GM21390 (cell line): Measurements from ENCODE around the gene KLB.

Source experiments
- ATAC-seq: cut with Tn5 transposase; IDR thresholded peaks from one replicate; pipeline ENCODE4 v1.9.1; 2021; ENCODE audit not compliant: unreplicated experiment

The KLB gene

DNA sequence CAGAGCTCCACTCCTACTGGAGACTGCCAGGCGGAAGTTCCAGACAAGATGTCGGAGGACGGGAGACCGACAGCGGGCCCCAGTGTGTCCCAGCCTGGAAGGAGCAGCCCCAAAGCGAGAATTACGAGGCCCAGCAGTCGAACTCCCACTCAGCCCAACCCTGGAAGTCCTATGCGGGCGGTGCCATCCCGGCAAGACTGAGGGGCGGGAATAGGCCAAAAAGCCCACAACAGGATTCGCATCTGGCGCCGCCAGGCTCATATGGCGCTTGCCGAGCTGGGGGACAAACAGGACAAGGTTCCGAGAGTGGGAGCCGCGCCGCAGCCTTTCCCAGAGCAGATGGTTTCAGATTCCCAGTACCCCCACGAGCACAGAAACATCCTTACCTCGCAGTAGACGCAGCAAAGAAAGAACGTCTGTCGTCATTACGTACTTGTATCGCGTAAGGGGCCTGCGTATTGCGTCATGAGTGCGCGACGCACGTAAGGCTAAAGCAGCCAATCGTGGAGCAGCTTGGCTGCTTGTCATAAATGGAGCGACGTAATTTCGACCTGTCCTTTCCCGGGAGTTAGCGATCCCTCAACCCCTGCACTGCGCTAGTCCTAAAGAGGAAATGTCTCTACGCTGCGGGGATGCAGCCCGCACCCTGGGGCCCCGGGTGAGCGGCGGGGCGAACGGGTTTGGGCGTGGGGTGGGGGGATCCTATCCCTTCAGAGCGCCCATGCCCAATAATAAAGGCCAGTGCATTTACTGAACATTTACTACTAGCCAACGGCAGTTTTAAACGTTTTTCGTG, 52.0 kb downstream of the KLB start, which contains the start of the genes LIAS and RPL9:
LIAS (plus strand) TSS at position 552 of the 796 bp plus-strand sequence; CDS start at position 614, 62 bp downstream.
RPL9 (minus strand) TSS at position 418 of the 796 bp plus-strand sequence. CDS start 483 bp downstream, outside the sequence.
- ATAC-seq = peak; percentile 87

DNA sequence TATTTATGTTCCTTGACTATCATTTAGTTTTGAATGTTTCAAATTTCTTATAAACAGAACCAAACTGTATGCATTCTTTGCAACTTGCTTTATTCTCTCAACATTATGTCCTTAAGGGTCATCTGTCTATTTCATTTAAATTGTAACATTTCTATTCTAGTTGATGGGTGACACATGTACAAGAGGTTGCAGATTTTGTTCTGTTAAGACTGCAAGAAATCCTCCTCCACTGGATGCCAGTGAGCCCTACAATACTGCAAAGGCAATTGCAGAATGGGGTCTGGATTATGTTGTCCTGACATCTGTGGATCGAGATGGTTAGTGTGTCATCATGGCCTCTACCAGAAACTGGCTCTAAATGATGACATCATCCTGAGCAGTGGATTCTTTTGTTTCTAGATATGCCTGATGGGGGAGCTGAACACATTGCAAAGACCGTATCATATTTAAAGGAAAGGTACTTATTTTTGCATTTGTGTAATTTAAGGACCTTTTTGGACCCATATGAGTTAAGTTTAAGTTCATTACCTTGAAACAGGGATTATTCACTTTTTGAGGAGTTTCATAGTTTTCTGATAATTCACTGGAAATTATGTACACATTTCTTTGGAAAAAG, 58.3 kb downstream of the KLB start:
- ATAC-seq = no peak

DNA sequence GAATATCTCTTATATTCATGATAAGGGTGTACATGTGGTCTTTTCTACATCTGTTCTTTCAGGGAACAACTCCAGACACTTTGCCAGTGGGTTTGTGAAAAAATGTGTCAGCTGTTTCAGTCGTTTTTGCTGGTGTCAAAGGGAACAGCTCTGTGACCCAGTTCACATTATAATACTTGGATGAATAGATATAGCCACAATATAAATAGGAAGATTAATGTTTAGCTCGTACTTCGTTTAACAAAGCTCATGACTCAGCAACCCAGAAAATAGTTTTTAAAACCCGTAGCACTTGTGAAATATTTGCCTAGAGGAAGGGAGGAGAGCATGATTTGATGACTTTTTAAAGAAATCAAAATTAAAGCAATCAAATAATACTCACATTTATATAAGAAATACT, 60.0 kb downstream of the KLB start:
- no peak for ATAC-seq

DNA sequence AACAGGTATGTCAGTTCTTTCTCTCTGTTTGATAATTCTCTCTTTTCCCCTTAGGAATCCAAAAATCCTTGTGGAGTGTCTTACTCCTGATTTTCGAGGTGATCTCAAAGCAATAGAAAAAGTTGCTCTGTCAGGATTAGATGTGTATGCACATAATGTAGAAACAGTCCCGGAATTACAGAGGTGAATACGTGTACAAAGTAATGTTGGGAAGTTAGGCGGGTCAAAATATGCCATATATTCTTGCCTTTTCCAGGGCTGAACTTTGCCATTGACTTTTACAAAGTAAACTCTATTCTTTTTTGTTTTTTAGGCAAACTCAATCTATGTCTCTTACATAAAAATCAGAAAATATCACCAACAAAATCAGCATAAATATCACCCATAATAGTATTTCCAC, 60.7 kb downstream of the KLB start:
- no peak for ATAC-seq

DNA sequence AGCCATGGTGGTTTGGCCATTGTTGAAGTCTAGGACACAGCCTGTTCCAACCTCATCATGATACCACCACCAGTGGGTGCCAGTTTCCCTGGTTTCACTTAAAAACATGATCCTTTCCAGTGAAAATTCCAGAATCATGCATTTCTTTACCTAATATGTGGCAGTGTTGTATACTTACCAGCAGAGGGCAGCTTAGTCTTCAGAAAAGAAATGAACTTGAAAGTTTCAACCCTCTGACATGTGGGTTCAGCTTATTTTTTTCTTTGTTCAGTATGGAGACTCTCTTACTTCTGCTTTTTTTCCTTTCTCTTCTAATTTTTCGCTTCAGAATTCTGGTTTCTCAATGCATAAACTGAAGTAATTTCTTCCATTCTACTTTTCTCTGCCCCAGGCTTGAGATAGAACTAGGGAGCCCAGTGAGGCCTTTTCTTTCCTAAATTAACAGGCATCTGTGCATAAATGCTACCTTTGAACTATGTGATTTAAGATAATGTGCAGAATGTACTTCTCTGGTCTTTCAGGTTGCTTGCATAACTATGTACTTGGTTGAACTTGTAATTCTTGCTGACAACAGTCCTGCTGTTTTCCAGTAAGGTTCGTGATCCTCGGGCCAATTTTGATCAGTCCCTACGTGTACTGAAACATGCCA, 62.8 kb downstream of the KLB start:
- ATAC-seq = peak; percentile 79

DNA sequence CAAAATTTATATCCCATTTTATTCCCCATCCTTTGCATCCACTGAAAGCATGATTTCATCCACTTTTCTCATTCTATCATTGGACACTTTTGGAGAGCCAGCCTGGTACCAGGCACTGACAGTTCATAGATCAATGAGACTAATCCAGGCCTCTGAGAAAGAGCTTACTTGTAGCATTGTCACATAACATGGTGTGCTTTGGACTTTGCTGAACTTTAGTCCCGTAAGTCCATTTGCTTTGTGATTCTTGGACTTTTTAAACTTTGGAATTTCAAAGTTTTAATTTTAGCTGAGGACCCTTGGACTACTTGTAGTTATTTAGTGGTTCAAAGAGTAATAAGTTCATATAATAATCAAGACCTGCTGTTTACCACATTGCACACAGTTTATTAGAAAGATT, 63.7 kb downstream of the KLB start:
- no peak for ATAC-seq

DNA sequence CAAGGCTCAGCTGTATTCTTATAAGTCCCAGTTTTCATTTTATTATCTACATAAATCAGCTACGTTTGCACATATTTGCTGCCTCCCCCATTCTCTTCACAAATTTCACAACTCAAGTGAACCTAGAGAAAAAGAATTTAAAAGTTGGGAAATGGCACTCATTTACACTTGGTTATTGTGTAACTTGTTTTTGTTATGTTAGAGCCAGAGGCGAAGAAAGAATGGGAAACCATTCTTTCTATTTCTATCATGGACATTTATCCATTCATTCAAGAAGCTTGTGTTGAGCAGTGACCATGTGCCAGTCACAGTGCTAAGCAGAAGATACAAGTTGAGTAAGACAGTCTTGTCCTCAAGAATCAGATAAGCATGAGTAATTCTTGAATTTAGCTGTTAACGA, 65.7 kb downstream of the KLB start:
- ATAC-seq = no peak

DNA sequence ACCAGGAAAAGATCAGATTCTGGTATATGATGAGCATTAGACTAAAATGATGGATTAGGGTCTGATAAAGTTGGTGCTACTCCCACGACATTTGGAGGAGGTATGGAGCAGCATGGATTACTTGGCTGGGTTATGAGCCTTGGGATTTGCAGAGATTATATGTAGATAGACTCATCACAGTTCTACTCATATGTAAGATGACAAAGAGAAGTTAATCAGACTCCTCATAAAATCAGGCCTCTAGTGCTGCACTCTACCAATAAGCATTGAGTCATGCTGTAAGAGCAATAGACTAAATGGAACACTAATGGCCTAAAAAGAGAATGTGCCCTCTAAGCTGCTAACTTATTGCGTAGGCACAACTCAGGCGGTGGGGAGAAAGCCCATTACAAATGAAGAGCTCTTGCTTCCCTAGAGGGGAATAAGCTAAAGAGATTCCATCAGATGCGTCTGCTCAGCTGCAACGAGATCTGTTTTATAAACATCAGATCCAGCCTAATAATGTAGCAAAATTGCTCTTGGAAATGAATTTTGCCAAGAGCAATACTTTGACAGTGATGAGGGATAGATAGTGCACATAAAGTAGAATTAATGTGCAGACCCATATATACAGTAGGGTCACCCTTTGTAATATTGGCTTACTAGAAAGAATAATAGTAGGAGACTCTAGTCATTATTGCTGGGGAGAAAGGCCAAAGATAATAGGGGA, 69.6 kb downstream of the KLB start:
- no peak for ATAC-seq

DNA sequence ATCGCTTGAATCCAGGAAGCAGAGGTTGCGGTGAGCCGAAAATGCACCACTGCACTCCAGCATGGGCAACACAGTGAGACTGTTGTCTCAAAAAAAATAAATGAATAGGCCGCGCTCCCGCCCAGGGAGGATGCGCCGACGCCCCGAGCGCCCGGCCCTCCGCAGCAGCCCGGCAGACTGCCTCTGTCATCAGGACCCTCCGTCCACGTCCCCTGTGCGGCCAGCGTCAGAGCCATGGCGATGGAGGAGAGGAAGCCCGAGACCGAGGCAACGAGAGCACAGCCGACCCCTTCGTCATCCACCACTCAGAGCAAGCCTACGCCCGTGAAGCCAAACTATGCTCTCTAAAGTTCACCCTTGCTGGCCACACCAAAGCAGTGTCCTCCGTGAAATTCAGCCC, 73.5 kb downstream of the KLB start:
- ATAC-seq = no peak

DNA sequence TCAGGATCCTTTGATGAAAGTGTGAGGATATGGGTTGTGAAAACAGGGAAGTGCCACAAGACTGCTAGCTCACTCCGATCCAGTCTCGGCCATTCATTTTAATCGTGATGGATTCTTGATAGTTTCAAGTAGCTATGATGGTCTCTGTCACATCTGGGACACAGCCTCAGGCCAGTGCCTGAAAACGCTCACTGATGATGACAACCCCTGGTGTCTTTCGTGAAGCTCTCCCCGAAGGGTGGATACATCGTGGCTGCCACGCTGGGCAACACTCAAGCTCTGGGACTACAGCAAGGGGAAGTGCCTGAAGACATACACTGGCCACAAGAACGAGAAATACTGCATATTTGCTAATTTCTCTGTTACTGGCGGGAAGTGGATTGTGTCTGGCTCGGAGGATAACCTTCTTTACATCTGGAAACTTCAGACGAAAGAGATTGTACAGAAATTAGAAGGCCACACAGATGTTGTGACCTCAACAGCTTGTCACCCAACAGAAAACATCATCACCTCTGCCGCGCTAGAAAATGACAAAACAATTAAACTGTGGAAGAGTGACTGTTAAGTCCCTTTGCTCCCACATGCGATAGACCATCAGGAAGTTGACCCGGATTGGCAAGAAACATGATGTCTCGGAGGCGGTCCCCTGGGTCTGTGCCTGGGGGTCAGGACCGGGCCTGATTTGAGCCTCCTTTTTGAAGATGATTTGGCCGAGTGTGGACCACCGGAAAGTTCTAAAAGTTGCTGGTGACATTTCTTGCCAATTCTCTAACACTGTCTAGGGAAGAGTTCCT, 74.4 kb downstream of the KLB start:
- ATAC-seq = no peak

DNA sequence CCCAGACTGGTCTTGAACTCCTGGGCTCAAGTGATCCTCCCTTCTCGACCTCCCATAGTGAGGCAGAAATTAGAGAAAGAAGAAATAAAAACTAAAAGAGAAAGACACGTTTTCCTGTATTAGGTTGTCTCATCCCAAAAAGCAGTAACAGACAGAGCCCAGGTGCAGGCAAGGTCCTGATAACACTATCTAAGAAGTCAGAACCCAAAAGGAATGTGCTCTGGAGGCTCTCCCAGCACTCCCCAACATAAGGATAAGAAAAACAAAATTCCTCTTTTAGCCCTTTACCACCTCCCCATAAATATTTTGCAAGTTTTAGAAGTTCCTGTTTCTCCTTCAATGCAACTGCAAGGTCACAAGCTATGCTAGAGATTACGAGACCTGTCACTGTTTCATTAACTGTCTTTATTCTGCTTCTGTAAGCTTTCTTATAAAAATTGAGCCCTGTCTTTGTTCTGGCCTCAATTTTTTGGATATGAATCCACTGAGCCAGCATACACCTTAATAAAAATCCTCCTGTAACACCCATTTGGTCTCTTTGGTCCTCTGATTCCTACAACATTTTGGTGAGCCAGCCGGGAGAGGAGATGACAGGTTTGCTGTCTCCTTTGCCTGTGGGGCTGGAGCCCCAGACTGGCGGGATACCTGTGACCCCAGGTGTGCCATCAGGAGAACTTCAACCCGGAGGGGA, 78.0 kb downstream of the KLB start:
- no peak for ATAC-seq

DNA sequence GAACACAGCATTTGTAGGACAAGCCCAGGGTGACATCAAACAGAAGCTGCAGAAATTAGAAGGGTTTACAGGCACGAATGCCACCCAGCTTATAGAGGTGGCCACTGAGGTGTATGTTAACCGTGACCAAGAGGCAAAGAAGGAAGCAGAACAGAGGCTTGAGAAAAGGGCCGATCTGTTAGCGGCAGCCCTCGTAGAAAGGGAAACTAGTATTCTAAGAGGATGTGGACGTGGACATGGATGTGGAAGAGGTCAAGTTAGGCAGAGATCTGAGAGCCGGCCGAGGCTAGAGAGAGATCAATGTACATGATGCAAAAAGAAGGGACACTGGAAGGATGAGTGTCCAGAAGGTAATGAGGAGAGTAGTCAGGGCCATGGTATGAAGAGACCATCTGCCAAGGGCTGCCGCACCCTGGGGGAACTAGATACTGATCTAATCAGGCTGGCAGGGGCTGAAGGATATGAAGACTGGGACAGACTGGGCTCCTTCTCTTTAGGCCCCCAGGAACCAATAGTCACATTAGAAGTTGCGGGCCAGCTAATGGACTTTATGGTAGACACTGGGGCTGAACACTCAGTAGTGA, 79.6 kb downstream of the KLB start:
- no peak for ATAC-seq

DNA sequence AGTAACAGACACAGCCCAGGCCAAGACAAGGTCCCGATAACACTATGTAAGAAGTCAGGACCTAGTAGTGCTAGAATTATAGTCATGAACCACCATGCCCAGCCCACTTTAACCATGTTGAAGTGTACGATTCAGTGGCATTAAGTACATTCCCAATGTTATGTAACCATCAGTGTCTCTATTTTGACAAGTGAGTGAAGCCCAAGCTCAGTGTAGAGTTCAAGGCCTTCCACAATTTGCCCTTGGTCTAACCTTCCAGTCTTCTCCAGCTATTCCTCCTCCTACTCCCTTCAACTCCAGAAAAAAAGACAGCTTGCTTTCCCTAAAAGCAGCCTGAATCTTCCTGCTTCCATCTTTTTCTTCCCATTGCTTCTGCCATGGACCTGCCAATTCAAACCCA, 83.6 kb downstream of the KLB start:
- ATAC-seq = no peak

DNA sequence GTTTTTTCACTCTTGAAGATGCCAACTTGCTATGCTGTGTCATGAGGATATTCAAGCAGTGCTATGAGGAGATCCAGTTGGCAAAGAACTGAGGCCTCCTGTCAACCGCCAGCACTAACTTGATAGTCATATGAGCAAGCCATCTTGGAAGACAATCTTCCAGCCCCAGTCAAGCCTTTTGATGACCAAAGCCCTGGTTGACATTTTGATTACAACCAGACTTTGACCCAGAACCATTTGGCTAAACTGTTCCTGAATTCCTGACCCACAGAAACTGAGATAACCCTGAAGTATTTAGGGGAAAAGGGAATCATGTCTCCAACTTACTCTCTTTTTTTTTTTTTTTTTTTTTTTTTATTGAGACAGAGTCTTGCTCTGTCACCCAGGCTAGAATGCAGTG, 87.6 kb downstream of the KLB start:
- ATAC-seq = no peak

DNA sequence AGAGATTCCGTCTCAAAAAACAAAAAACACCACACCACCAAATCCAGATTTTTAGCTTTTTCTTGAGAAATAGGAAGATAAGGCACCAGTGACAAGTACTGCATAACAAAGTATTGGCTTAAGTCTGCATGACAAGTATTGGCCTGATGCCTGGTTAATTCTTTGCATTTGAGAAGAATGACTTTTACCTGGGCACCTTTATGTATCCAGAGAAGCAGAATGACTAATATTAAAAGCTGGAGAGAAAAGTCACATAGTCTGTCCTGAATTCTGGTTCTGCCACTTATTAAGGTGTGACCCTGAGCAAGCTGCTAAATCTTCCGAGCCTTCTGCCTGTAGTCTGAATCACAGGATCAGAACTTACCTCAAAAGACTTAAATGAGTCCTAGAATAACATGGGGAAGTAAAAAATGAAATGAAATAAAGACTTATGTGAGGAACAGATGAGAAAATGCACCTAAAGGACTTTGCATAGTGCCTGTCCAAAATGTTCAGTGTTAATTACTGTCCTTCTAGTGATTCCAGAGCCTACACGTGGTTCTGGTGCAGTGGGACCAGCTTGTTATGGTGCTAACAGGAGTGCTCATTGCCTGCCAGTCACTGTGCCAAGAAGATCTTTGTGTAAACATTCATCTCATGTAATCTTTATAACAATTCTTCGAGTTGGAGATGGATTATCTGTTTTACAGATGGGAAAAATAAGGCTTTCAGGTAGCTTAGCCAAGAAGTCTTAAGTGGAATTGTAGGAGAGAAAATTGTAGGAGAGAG, 88.9 kb downstream of the KLB start:
- ATAC-seq = no peak

DNA sequence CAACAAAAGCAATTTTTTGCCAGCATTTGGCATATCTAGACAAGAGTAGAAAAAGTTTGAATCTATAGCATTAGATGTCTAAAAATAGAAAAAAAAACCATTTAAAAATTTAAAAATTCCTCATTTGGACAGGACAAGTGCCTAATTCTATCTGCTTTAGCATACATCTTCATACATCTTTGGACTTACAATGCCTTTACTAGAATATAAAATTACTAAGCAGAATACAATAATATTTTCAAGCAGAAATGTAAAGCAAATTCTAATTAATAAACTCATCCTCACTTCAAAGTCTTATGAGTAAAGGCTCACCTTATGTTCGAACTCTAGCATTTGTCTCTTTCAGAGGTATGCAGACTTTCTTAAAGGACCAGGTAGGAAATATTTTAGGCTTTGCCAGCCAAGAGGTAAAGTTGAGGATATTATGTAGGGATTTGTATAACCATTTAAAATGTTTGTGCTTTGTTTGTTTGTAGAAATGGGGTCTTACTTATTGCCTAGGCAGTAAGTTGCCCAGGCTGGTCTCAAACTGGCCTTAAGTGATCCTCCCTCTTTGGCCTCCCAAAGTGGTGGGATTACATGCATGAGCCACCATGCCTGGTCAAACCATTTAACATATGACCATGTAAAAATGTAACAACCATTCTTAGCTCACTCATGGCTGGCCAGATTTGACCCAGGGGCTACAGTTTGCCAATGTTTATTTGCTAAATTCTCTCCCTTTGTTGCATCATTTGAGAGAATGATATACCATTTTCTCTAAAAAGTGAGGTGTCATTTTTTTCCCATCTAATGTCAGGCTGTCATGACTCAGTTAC, 91.4 kb downstream of the KLB start:
- ATAC-seq = no peak

DNA sequence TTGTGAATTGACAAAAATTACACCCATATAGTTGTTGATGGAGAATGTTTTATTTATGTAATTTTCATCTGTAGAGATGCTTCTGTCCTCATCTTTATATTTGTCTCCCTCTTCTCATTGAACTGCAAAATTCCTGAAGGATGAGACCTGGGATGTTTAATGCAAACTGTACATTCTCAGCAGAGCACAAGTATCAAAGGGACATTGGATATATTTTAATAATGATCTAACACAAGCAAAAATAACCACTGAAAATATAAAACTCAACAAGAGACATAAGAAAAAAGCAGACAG, 91.9 kb downstream of the KLB start:
- ATAC-seq = no peak
